BLaER1 treated with 17β-estradiol and CSF1 and Interleukin-3, amounts not matched to agents 10 nM and 100 nM (cell line): ENCODE data around the gene SPINT1.

Experiments used
- H3K27ac ChIP-seq, 11 experiments: shearing (Covaris generic); formaldehyde crosslinking; 2 replicates each; pipeline ENCODE4 v1.8.1; 2022
- H3K27me3 ChIP-seq, 11 experiments: shearing (Covaris generic); formaldehyde crosslinking; 2 replicates each; pipeline ENCODE4 v1.8.1; 2022
- H3K36me3 ChIP-seq, 11 experiments: shearing (Covaris generic); formaldehyde crosslinking; 2 replicates each; pipeline ENCODE4 v1.8.1; 2022
- H3K4me1 ChIP-seq, 10 experiments: shearing (Covaris generic); formaldehyde crosslinking; 2 replicates each; pipeline ENCODE4 v1.8.1; 2022
- H3K4me2 ChIP-seq, 11 experiments: shearing (Covaris generic); formaldehyde crosslinking; 2 replicates each; pipeline ENCODE4 v1.8.1; 2022
- H3K4me3 ChIP-seq, 10 experiments: shearing (Covaris generic); formaldehyde crosslinking; 2 replicates each; pipeline ENCODE4 v1.8.1; 2022
- H3K9ac ChIP-seq, 11 experiments: shearing (Covaris generic); formaldehyde crosslinking; 2 replicates each; pipeline ENCODE4 v1.8.1; 2022
- H3K9me3 ChIP-seq, 11 experiments: shearing (Covaris generic); formaldehyde crosslinking; replicated peaks in 1 of 11; 2 replicates each; pipeline ENCODE4 v1.8.1; 2022
- H4K20me1 ChIP-seq, 11 experiments: shearing (Covaris generic); formaldehyde crosslinking; 2 replicates each; pipeline ENCODE4 v1.8.1; 2022
- Cebpa-rat ChIP-seq, 11 experiments: shearing (Covaris generic); IDR thresholded peaks; 2 replicates each; pipeline ENCODE4 v1.8.1; 2022

SPINT1 gene

DNA sequence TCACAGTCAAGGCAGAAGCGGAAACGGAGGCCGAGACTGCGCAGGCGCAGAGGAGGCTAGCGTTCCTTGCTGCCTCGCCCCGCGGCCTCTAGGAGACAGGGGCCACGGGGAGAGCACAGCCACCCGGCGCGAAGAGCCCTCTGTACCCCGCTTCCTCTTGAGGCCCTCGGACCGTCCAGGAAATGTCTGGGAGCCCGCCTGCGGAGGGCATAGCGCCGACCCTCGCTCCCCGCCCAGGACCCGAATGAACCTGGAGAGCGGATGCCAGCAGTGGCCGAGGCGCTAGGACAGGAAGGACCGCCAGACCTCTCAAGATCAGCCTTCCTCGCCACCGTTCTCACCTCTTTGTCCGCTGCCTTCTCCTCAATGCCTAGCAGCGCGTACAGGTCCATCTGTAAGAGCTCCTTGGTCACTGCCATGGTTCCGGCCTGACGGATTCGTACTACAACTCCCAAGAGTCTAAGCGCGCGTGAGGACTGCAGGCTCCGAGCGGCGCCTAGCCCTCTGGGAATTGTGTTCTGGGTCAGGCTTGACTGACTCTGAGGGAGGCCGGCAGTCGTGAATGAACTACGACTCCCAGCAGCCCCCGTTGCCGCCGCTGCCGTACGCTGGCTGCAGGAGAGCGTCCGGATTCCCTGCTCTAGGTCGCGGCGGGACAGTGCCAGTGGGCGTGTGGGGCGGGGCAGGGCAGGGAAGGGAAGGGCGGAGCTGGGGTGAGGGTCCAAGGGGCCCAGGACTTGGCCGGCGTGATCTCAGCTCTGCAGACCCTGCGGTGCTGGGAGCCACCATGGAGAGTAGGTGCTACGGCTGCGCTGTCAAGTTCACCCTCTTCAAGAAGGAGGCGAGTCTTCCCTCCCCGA is 36.6 kb upstream of the SPINT1 start, which contains the start of the genes DNAJC17 and ZFYVE19:
TSS of gene DNAJC17 (minus strand) at position 446 of the 860 bp plus-strand sequence. CDS start at position 419, 27 bp downstream.
TSS of gene ZFYVE19 (plus strand) at position 62 of the 860 bp plus-strand sequence. CDS start at position 563, 501 bp downstream.
- H3K9ac ChIP-seq, result peak within 1 kb of the TSS; percentile 85 to 98 (median 93)
- no peak for TF ChIP-seq Cebpa-rat (IDR thresholded peaks at IDR 0.05)
- H3K27ac ChIP-seq, result peak within 1 kb of the TSS; percentile 84 to 98 (median 94)

DNA sequence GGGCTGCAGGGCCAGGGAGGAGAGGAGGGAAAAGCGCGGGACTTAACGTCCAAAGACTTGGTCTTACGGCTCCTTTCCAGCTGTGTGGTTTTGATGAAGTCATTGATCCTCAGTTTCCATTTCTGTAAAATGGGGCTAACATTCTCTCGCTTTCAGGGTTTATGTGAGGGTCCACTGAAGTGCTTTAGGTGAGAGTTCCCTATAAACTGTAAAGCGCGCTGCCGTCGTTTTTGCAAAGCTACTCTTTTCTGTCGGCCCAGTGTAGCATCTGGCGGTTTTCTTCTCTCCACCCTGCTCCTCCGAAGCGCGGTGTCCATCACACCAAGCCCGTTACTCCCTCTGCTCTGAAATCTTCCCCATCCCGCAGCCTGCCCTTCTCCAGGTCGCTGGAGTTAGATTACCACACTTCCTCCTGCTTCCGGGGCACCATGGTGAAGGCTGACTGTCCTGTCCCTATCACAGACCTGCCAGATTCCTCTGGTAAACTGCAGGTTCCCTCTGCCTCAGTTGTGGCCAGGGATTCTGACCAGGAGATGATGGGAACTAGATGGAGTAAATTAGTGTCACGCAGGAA is 35.9 kb upstream of the SPINT1 start:
- peak overlapping the region; percentile 76 to 89 (median 79) for H3K4me3 ChIP-seq
- peak overlapping the region; percentile 65 to 98 (median 93) for H3K9ac ChIP-seq
- no peak for TF ChIP-seq Cebpa-rat (IDR thresholded peaks at IDR 0.05)
- peak overlapping the region in 7 of 11 experiments; percentile 59 to 98 (median 94); a peak in 12 of 22 replicates for H3K27ac ChIP-seq
- H3K4me2 ChIP-seq, result peak overlapping the region; percentile 74 to 95 (median 90)
- peaks cover 27 to 46% (median 36%) of the 10 kb centered on the region in 10 experiments for H3K4me1 ChIP-seq
- H4K20me1 ChIP-seq, result peaks cover 0 to 11% (median 0%) of the 10 kb centered on the region in 11 experiments; a peak in 4 of 22 replicates
- peaks cover 10 to 43% (median 31%) of the 10 kb centered on the region in 11 experiments; a peak in 20 of 22 replicates for H3K36me3 ChIP-seq
- no peaks in the 10 kb centered on the region for H3K9me3 ChIP-seq
- no peaks in the 10 kb centered on the region for H3K27me3 ChIP-seq

More for the DNA sequence above, 36.6 kb upstream of the SPINT1 start, which contains the start of the genes DNAJC17 and ZFYVE19:
- Histone ChIP-seq H3K4me2 (peak within 1 kb of the TSS; percentile 74 to 95 (median 90)), H3K4me3 (peak within 1 kb of the TSS; percentile 76 to 89 (median 79)), H3K27me3 (no peaks in the 10 kb centered on the region), H3K36me3 (peaks cover 10 to 44% (median 29%) of the 10 kb centered on the region in 11 experiments; a peak in 21 of 22 replicates), H3K4me1 (peaks cover 27 to 46% (median 36%) of the 10 kb centered on the region in 10 experiments), H4K20me1 (peaks cover 0 to 11% (median 0%) of the 10 kb centered on the region in 11 experiments; a peak in 6 of 22 replicates), H3K9me3 (no peaks in the 10 kb centered on the region)

DNA sequence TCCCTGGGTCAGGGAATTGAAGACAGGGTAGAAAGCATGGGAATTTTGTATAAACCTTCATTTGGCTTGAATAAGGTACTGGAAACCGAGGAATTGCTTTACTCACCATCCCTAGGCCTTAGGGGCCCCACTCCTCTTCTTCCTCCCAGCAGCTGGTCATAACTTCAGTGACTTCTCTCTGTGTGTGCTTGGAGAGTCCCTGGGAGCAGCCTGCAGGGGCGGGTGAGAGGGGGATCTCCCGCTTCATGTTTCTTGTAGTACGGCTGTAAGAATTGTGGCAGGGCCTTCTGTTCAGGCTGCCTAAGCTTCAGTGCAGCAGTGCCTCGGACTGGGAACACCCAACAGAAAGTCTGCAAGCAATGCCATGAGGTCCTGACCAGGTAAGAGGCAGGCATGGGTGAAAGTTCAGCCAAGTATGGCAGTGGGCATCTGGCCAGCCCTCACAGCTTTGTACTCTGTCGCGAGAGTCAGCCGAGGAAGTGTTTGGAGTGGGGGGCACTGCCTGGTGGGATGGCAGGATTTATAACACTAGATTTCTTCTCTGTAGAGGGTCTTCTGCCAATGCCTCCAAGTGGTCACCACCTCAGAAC is 34.9 kb upstream of the SPINT1 start:
- H3K36me3 ChIP-seq, result peaks cover 17 to 43% (median 39%) of the 10 kb centered on the region in 11 experiments; a peak in 21 of 22 replicates
- H3K4me3 ChIP-seq, result no peak overlapping the region

DNA sequence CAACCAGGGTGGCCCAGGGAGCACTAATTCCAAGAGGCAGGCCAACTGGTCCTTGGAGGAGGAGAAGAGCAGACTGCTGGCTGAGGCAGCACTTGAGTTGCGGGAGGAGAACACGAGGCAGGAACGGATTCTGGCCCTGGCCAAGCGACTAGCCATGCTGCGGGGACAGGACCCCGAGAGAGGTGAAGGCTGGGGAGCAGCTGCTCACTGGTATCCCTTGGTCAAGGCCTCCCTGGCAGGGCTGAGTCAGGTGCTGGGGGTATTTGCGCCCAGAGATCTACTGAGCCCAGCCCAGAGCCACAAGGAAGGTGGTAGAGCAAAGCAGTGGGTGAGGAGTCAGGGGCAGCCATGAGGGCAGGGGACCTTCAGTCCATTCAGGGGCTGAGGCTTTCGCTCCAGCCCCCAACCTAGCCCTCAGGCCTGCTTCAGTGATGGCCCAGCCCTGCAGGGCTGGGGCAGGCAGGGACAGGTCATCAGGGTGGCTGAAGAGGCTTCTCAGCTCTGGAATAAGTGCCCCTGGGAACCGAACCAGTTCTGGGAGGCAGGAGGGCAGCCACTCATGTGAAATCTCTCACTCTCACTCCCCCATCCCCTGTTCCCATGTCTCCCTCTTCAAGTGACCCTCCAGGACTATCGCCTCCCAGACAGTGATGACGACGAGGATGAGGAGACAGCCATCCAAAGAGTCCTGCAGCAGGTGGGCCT is 31.0 kb upstream of the SPINT1 start:
- Histone ChIP-seq H3K9ac (no peak overlapping the region), H3K27ac (no peak overlapping the region), H4K20me1 (peaks cover 0 to 9% (median 0%) of the 10 kb centered on the region in 11 experiments; a peak in 4 of 22 replicates), H3K4me2 (no peak overlapping the region), H3K27me3 (no peaks in the 10 kb centered on the region), H3K36me3 (peaks cover 26 to 56% (median 49%) of the 10 kb centered on the region in 11 experiments), H3K4me1 (peaks cover 10 to 26% (median 17%) of the 10 kb centered on the region in 10 experiments), H3K9me3 (no peaks in the 10 kb centered on the region), H3K4me3 (no peak overlapping the region)
- TF ChIP-seq Cebpa-rat (IDR thresholded peaks at IDR 0.05), result no peak

More for the DNA sequence above, 34.9 kb upstream of the SPINT1 start:
- no peaks in the 10 kb centered on the region for H3K9me3 ChIP-seq
- TF ChIP-seq Cebpa-rat (IDR thresholded peaks at IDR 0.05), result no peak
- no peaks in the 10 kb centered on the region for H3K27me3 ChIP-seq
- H4K20me1 ChIP-seq, result peaks cover 0 to 11% (median 0%) of the 10 kb centered on the region in 11 experiments; a peak in 5 of 22 replicates
- peak overlapping the region; percentile 74 to 95 (median 90); a peak in 21 of 22 replicates for H3K4me2 ChIP-seq
- peaks cover 27 to 46% (median 36%) of the 10 kb centered on the region in 10 experiments for H3K4me1 ChIP-seq
- H3K9ac ChIP-seq, result peak overlapping the region in 6 of 11 experiments; percentile 22 to 98 (median 92); a peak in 5 of 22 replicates
- no peak overlapping the region for H3K27ac ChIP-seq

DNA sequence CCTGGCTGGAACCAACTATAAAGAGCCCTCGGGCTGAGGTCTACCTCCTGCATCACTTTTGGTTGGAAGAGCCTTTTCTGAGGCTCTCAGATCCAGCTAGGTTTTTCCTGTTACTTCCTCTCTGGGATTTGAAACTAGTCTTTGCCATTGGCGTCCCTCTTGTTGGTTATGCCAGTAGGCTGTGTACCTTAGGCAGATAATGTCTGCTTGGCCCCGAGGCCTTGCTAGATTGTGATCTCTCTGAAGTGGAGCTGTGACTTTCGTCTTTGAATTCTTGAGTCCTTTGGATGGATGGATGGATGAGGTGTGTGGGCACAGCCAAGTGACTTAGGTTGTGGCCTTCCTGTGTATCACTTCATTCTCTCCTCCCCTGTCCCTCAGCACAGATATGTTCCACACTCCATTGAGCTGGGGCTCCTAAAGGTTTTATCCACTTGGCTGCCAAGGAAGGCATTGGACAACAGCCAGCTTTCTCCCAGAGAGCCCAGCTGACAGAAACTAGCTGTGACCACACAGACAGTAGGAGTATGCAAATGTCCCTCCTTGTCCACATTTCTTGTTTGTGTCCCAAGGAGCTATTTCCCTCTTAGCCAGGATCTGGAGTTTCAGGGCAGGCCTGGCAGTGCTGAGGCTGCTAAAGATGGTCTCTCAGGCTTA is 28.7 kb upstream of the SPINT1 start:
- TF ChIP-seq Cebpa-rat (IDR thresholded peaks at IDR 0.05), result no peak
- H3K9me3 ChIP-seq, result no peaks in the 10 kb centered on the region
- no peak overlapping the region for H3K4me3 ChIP-seq
- peaks cover 22 to 50% (median 40%) of the 10 kb centered on the region in 11 experiments for H3K36me3 ChIP-seq
- H3K27me3 ChIP-seq, result no peaks in the 10 kb centered on the region
- H3K4me1 ChIP-seq, result peaks cover 0 to 12% (median 0%) of the 10 kb centered on the region in 10 experiments; a peak in 2 of 20 replicates
- no peaks in the 10 kb centered on the region; a peak in 1 of 22 replicates for H4K20me1 ChIP-seq
- H3K4me2 ChIP-seq, result peak overlapping the region in 1 of 11 experiments; percentile 18; a peak in 1 of 22 replicates
- H3K9ac ChIP-seq, result no peak overlapping the region
- no peak overlapping the region for H3K27ac ChIP-seq

DNA sequence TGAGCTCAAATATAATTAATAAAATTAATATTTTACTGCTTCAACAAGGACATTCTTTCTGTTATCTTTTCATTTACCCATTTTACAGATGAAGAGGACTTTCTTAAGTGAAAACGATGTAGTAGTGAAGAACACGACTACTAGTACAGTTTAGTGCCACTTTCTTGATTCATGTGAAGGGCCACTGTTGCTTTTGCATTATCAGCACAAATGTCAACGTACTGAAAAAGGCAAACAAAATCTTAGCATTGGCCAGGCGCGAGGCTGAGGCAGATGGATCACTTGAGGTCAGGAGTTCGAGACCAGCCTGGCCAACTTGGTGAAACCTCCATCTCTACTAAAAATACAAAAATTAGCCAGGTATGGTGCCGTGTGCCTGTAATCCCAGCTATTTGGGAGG is 24.8 kb upstream of the SPINT1 start:
- H3K4me3 ChIP-seq, result no peak overlapping the region
- no peaks in the 10 kb centered on the region for H3K9me3 ChIP-seq
- TF ChIP-seq Cebpa-rat (IDR thresholded peaks at IDR 0.05), result no peak

DNA sequence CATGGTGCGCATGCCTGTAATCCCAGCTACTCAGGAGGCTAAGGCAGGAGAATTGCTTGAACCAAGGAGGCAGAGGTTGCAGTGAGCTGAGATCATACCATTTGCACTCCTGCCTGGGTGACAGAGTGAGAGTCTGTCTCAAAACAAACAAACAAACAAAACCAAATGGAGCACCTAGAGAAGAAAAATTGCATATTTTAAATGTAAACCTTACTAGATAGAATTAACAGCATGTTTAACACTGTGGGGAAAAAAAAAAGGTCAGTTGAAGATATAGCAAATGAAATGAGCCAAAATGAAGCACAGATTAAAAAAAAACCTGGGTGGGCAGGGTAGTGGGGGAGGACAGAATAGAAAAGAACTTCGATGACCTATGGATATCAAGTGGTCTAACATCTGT is 22.7 kb upstream of the SPINT1 start:
- H4K20me1 ChIP-seq, result no peaks in the 10 kb centered on the region
- no peaks in the 10 kb centered on the region for H3K4me1 ChIP-seq

More for the DNA sequence above, 24.8 kb upstream of the SPINT1 start:
- no peaks in the 10 kb centered on the region for H3K27me3 ChIP-seq
- peaks cover 0 to 12% (median 0%) of the 10 kb centered on the region in 10 experiments; a peak in 2 of 20 replicates for H3K4me1 ChIP-seq
- no peak overlapping the region for H3K9ac ChIP-seq
- no peaks in the 10 kb centered on the region for H4K20me1 ChIP-seq
- H3K4me2 ChIP-seq, result no peak overlapping the region
- H3K36me3 ChIP-seq, result peaks cover 8 to 17% (median 10%) of the 10 kb centered on the region in 11 experiments; a peak in 20 of 22 replicates
- no peak overlapping the region for H3K27ac ChIP-seq

More for the DNA sequence above, 22.7 kb upstream of the SPINT1 start:
- H3K9ac ChIP-seq, result no peak overlapping the region
- H3K27me3 ChIP-seq, result no peaks in the 10 kb centered on the region
- H3K4me2 ChIP-seq, result no peak overlapping the region
- H3K36me3 ChIP-seq, result no peaks in the 10 kb centered on the region
- TF ChIP-seq Cebpa-rat (IDR thresholded peaks at IDR 0.05), result no peak
- H3K27ac ChIP-seq, result no peak overlapping the region
- H3K9me3 ChIP-seq, result no peaks in the 10 kb centered on the region
- no peak overlapping the region for H3K4me3 ChIP-seq
